Effector CD8-positive, alpha-beta T cell (primary cell): ENCODE results near the gene EFHD2.
"Not testable (repeated sequence)": the region's sequence is repeated elsewhere in the genome, so short reads cannot be mapped to it uniquely, and the experiment has no call there.

ENCODE experiments used
- DNase-seq: peaks from one replicate; lab custom pipeline; 2025; lab: John Stamatoyannopoulos, UW
- total RNA-seq, 4 experiments: gene quantifications; one replicate each; lab custom pipeline; 2026; lab: John Stamatoyannopoulos, UW

Gene EFHD2
- 80.3 to 248 (median 178) reads per million in 4 experiments for total RNA-seq

DNA sequence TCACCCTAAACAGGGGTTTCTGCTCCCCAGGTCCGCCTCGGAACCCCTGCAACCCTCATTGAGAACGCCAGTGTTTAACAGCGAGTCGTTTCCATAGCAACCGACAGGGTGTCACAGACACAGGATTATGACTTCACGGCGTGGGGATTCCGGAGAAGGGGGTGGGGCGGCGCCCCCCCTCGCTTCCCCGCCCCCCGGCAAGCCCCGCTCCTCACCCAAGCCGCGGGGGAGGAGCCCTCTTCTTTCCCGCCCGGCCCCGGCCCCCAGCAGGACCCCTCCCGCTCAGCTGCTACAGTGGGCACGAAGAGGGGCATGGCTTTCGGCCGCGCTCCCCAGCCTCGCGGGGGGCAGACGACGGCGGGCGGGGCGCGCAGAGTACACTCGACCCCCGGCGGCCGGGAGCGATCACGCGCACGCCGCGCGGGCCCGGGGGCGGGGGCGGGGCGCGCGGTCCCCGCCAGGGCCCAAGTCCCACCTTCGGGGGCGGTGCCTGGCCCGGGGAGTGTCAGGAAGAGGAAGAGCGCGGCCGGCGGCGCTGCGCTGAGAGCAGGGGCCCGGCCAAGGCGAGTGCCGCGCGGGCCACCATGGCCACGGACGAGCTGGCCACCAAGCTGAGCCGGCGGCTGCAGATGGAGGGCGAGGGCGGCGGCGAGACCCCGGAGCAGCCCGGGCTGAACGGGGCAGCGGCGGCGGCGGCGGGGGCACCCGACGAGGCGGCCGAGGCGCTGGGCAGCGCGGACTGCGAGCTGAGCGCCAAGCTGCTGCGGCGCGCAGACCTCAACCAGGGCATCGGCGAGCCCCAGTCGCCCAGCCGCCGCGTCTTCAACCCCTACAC lies at the start of gene EFHD2:
EFHD2 (plus strand) TSS at position 501 of the 835 bp plus-strand sequence; CDS start at position 585, 84 bp downstream.
- peak; percentile 80 for DNase-seq

DNA sequence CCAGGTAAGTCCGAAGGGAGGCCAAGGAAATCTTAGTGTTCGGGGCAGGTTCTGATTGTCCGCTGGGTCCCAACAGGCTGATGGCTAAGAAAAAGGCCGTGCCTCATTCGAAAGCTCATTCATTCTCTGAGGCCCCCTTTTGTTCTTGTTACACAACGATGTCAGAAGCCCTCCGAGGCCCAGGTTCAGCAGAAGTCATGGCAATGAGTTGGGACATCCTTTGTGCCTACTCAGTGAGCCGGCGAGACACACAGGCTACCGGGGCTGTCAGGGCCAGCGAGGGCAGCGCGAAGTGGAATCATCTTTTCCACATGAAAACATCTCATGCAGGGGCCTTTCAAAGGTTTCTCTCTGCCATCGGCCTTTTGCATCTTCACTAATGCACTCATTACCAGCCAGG lies 49.0 kb upstream of the EFHD2 start:
- DNase-seq, result no peak

DNA sequence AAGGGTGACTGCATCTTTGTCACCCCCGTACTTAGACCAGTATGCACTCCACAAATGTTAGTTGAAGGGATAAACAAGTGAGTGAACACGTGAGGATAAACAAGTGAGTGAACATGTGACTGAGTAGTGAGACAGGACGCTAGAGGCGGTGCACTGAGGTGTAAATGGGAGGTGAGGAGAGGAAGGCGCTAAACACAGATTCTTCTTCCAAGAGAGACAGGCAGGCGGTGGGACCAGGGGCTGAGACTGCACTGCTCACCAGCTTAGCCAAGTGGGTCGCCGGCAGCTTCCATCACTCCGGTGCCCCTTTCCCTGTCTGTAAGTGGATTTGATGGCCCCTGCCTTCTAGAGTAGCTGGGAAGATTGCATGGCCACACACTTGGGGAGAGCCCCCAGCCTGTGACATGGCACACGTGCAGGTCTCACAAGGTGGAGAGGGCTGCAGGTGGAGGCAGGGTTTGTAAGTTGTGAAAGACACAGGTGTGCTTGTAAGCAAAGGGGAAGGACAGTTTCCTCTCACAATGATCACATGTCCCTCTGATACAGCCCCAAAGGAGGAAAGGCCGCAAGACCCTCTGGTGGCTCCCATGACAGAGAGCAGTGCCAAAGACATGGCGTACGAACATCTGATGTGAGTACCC lies 47.5 kb upstream of the EFHD2 start:
- DNase-seq, result no peak

- no peak for DNase-seq
Measured at GRCh38 chr1:15362737-15363128, 47.0 kb upstream of the EFHD2 start.

- DNase-seq, result no peak
Measured at GRCh38 chr1:15364740-15365139, 44.9 kb upstream of the EFHD2 start.

DNA sequence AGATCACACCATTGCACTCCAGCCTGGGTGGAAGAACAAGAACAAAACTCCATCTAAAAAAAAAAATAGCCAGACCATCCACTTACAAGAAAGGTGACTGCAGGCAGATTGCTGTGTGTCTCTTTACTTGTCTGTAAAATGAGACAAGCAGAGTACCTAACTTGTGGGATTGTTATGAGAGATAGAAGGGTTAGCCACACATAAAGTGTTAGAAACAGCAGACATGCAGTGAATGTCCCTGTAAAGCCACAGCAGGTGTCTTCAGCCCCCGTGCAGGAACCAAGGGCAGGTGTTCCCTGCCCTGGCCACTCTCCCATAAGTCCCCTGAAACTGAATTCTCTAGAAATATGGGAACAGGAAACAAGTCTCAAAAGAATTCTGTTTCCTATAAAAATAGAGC lies 40.8 kb upstream of the EFHD2 start:
- no peak for DNase-seq

- DNase-seq, result no peak
Measured at GRCh38 chr1:15370268-15370667, 39.4 kb upstream of the EFHD2 start.

DNA sequence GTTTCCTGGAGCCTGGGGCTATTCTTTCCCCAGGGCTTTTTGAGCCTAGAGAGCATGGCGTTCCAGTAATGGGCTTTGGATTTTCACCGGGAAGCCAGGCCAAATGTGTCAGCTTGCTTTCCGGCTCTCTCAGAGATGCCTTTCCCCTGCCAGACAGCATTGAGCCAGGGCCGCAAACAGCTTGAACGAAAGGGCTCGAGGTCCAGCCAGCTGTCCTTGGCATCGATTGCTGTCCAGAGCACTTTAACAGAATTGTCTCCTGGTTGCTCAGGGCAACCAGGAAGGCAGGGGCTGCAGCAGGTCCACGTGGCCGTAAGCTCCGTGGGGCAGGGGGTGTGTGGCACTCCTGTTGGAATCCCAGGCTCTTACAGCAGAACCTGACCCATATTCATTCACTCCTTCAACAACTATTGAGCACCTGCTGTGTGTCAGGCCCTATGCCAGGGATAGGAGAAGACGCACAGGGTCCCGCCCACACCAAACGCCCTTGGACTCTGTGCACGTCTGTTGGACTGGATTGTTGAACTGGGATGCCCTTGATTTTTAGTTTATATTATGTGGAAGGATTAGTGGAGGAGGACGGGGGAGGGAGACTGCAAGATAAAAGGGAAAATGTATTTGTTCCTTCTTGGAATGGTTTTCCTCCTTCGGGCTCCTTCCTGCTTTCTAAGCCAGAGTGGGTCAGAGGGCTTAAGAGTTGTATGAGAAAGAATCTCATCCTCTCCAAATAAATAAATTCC lies 38.7 kb upstream of the EFHD2 start:
- DNase-seq, result no peak

- DNase-seq, result no peak
Measured at GRCh38 chr1:15371610-15372545, 37.8 kb upstream of the EFHD2 start.

DNA sequence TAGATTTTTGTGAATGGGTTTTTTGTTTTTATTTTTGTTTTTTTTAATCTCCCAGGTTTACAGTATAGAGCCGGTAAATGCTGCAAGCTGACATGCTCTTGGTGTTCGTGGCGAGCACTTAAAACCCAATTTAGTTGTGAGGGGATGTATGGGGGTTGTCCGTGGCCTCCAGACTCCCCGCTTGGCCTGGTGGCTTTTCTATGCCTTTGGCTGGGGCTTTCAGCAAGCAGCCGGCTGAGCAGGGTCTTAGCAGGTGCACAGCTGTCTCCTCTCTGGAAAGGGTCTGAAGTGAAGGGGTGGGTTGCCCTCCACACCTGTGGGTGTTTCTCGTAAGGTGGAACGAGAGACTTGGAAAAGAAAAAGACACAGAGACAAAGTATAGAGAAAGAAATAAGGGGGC lies 31.0 kb upstream of the EFHD2 start:
- no peak for DNase-seq

GRCh38 chr1:15379151-15379550 lies 30.5 kb upstream of the EFHD2 start:
- not testable (repeated sequence) for DNase-seq

- DNase-seq, result no peak
Measured at GRCh38 chr1:15380601-15381508, 28.8 kb upstream of the EFHD2 start.

GRCh38 chr1:15381805-15382204 lies 27.9 kb upstream of the EFHD2 start:
- DNase-seq, result no peak

- no peak for DNase-seq
Measured at GRCh38 chr1:15382601-15383518, 26.8 kb upstream of the EFHD2 start.

GRCh38 chr1:15383810-15384209 lies 25.9 kb upstream of the EFHD2 start:
- DNase-seq, result no peak

- no peak for DNase-seq
Measured at GRCh38 chr1:15384301-15384901, 25.3 kb upstream of the EFHD2 start.

GRCh38 chr1:15385420-15385819 lies 24.3 kb upstream of the EFHD2 start:
- no peak for DNase-seq

DNA sequence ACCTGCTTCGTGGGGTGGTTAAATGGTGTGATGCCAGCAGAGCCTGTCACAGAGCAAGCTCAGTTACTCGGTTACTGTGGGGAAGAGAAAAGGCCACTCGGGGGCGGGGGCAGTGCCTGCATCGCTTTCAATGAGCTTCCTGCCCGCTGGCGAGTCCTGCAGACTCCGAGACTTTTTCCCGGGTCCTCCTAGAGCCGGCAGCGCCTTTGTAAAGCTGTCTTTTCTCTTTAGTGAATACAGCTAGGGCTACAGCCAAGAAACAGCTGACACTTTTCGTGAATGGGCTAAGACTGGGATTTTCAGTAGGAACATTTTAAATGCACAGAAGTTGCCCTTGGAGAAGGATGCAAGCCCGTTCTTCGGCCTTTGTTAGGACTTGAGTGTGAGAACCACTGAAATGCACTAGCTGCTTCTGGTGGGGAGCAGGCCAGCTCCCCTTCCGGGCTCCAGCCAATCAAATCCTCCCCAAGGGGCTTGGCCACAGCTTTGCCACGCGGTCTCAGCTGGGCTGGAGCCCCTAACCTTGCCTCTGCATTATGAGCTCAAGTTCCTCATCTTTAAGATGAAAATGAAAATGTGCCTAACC lies 23.4 kb upstream of the EFHD2 start:
- DNase-seq, result no peak
